HG03280 (cell line): ENCODE results near the gene TBC1D1.

ENCODE experiments used
- ATAC-seq: cut with Tn5 transposase; IDR thresholded peaks from one replicate; pipeline ENCODE4 v1.9.1; 2021; ENCODE audit warnings: mild to moderate bottlenecking, moderate library complexity; ENCODE audit not compliant: unreplicated experiment

The TBC1D1 gene, protein sequence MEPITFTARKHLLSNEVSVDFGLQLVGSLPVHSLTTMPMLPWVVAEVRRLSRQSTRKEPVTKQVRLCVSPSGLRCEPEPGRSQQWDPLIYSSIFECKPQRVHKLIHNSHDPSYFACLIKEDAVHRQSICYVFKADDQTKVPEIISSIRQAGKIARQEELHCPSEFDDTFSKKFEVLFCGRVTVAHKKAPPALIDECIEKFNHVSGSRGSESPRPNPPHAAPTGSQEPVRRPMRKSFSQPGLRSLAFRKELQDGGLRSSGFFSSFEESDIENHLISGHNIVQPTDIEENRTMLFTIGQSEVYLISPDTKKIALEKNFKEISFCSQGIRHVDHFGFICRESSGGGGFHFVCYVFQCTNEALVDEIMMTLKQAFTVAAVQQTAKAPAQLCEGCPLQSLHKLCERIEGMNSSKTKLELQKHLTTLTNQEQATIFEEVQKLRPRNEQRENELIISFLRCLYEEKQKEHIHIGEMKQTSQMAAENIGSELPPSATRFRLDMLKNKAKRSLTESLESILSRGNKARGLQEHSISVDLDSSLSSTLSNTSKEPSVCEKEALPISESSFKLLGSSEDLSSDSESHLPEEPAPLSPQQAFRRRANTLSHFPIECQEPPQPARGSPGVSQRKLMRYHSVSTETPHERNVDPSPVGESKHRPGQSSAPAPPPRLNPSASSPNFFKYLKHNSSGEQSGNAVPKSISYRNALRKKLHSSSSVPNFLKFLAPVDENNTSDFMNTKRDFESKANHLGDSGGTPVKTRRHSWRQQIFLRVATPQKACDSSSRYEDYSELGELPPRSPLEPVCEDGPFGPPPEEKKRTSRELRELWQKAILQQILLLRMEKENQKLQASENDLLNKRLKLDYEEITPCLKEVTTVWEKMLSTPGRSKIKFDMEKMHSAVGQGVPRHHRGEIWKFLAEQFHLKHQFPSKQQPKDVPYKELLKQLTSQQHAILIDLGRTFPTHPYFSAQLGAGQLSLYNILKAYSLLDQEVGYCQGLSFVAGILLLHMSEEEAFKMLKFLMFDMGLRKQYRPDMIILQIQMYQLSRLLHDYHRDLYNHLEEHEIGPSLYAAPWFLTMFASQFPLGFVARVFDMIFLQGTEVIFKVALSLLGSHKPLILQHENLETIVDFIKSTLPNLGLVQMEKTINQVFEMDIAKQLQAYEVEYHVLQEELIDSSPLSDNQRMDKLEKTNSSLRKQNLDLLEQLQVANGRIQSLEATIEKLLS (N-terminal part only)

DNA sequence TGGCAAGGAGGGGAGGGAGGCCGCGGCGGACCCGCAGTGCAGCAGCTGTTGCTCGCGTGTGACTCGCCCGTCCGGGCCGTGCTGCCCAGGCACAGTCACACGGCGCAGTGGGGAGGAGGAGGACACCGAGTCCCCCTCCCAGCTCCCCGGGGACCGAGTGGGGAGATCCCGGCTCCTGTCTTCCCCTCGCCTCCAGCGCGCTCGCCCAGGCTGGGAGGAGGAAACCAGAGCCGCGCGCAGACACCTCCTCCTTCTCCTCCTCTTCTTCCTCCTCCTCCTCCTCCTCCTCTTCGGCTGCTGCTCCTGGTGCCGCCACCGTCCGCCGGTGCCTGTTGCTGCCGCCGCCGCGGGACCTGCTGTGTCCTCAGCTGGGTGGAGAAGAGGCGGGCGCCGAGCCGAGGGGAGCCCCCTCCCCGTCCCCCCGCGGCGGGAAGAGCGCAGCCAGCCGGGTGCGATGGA lies at the start of gene TBC1D1:
Gene TBC1D1 (plus strand): TSS at position 284 of the 459 bp plus-strand sequence. CDS start 11,012 bp downstream, outside the sequence.
- peak; percentile 26 for ATAC-seq

DNA sequence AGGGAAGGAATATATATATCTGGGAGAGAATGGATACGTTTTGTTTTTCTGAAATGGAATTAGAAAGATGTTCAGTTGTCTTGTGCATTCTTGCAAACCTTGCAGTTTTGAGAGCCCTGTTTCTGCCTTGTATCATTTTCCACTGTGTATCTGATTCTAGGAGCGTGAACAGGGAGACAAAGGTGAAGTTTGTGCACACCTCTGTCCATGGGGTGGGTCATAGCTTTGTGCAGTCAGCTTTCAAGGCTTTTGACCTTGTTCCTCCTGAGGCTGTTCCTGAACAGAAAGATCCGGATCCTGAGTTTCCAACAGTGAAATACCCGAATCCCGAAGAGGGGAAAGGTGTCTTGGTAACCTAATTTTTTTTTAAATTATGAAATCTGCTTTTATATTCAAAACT lies 46.7 kb upstream of the TBC1D1 start:
- ATAC-seq = no peak

DNA sequence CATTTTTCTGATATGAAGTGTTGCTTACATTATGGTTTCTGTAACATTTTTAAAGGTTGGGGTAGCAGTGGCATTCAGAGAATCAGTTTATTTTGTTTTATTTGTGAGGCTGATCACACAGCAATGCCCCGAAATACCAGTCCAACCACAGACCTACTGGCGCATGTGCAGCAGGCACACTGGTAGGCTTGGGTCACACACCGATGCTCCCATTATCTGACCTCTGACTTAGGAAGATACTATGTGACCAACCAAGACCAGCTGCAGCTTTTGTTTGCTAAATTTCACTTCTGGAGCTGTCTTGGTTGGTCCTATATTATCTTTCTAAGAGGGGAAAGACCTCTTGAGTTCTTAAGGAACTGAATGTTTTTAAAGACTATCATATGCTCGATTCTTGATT lies 45.7 kb upstream of the TBC1D1 start:
- no peak for ATAC-seq

DNA sequence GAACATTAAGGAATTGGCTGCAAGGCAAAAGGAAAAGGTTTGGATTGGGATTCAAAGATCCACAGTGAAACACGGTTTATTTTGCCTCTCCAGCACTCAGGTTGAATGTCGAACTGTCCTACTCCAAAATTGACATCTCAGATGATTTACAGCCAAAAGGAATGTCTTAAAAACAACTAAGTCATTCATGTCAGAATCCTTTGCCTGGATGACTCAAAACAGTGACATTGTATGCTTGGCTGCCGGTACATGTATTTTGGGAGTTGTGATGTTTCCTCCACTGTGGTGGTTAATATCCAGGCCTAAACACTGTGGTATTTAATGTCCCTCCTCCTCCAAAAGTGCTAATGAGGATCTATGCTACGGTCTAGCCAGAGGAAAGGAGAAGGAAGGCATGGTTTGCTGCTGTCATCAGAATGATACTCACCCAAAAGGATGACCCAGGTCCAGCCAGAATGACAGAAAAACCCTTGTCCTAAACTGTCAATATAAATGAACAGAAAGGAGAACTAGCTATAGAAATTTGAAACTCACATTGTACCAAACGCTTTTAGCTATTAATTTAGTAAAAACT lies 43.5 kb upstream of the TBC1D1 start:
- ATAC-seq = no peak

DNA sequence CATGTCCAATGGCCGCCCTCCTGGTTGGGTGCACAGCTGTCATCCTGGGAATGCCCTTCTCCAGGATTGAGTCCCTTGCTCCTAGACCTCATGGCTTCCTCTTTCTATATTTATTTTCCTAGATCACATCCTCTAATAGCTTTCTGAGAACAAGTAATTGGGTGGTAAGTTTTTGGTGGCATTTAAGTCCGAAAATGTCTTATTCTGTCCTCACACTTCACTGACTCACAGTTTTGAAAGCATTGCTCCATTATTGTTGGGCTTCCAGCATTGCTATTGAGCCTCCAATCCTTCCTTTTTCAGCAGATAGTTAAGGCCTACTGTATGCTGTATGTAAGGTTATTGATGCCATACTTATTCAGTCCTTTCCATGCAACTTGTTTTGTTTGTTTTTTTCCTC lies 38.5 kb upstream of the TBC1D1 start:
- no peak for ATAC-seq

DNA sequence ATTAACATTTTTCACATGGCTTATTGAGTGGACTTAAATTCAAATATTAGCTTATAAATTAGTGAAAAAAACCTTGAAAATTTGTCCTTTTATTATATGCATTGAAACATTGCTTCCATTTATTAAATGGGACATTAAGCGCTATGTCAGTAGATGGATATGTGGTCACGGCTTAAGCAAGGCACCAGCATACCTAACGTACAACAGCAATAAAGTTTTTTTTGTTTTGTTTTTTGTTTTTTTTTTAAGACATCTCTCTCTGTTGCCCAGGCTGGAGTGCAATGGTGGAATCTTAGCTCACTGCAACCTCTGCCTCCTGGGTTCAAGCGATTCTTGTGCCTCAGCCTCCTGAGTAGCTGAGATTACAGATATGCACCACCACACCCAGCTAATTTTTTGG lies 32.8 kb upstream of the TBC1D1 start:
- no peak for ATAC-seq

DNA sequence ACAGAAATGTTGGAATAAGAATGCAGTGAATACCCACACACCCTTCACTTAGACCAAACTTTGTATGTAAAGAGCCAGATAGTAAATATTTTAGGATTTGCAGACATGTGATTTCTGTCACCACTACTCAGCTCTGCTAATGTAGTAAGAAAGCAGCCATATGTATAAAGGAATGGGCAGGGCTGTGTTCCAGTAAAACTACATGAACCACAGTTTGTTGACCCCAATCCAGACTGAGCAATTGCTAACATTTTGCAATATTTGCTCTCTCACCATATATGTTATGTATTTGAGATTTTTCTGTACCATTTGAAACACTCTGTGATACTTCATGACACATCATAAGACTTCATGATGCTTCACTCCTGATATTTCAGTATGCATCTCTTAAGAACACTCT lies 32.0 kb upstream of the TBC1D1 start:
- no peak for ATAC-seq

DNA sequence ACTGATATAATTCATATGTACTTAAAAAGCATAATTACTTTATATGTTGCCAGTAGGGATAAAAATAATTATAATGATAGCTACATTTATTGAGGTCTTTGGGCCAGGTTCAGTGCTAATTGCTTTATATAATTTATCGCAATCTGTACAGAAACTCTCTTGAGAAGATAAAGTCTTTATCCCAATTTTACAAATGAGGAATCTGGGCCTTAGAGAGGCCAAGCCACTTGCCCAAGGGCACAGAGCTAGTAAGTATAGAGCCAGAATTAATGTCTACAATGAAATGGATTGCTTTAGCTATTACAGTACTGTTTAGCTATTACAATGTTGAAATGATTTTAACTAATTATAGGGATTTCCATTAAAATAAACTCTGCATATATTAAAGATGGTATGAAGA lies 30.6 kb upstream of the TBC1D1 start:
- no peak for ATAC-seq

DNA sequence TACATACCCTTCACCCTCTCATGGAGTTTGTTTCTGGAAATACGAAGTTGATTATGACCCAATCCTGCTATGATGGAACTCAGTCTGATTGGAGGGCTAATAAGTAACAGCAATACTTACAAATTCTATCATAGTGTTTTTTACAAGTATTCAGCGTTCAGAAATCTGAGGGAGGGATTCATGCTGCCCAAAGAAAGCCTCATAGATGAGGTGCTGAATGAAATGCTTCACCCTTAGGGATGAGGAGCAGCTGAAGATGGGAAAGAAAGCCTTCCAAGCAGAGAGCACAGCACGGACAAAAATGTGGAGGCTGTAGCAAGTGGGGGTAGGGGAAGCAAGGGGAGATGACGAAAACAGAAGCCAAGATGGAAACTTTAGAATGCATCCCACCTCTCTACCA lies 27.9 kb upstream of the TBC1D1 start:
- no peak for ATAC-seq

DNA sequence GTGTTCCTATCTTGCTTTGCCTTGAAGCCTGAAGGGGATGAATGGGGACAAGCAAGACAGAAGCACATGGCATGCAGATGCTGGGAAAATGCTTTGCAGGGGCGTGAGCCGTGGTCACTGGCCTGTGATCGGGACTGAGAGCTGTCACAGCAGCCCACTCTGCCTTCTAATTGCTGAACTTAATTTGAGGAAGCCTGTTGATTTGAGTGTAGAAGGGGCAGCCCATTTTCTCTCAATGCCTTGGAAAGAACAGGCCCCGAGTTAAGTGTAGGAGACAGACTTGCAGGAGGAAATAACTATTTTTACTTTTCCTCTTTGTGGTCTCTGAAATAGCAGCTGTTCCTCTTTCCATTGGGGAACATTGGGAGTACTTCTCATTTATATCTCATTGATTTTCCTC lies 26.1 kb upstream of the TBC1D1 start:
- ATAC-seq = no peak

DNA sequence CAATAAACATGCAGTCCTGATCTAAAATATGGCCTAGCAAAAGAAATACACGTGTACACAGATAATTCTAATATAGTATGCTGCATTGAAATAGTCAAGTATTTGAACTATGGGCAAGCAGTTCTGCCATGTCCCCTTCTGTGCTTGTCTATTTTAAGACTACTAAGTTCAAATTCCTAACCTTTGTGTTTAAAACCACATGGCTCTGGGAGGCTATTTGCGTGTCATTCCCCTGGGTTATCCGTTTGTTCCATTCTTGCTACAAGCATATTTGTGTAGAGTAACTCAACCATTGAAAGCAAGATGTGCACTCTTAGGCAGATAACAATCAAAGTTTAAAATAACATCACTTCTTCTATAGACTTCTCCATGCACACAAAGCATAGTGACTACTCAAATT lies 25.4 kb upstream of the TBC1D1 start:
- ATAC-seq = no peak

DNA sequence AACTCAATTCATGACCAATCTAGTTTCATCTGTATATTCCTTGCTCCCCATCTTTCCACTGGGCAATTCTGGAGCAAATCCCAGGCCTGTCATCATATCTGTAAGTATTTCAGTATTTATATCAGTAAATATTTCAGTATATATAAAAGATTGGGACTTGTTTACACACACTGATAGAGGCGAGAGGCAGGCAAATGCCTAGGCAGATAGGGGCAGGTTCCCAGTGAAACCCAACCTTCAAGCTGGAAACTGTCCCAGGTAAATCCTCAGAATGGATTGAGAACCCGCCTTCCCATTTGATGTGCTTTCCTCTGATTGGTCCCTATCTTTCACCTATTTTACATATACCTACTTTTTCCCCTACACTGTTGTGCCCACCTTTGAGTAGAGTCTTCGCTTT lies 23.8 kb upstream of the TBC1D1 start:
- ATAC-seq = no peak

DNA sequence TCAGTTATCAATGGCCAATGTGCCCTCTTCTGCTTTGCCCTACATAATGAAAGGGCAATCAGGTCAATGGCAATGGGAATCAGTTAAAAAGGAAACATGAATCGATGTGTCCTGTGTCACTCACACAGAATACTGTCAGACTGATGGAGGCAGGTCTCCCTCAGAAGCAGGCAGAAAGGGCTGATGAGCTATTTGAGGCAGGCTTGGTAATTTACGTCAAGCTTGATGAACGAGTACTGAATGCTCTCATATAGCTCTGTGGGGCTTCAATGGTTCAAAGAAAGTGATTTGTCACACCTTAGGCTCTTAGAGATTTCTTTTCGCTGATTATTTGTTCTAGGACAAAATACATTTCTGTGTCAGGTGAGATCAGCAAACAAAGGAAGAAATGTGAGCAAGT lies 22.6 kb upstream of the TBC1D1 start:
- ATAC-seq = no peak

DNA sequence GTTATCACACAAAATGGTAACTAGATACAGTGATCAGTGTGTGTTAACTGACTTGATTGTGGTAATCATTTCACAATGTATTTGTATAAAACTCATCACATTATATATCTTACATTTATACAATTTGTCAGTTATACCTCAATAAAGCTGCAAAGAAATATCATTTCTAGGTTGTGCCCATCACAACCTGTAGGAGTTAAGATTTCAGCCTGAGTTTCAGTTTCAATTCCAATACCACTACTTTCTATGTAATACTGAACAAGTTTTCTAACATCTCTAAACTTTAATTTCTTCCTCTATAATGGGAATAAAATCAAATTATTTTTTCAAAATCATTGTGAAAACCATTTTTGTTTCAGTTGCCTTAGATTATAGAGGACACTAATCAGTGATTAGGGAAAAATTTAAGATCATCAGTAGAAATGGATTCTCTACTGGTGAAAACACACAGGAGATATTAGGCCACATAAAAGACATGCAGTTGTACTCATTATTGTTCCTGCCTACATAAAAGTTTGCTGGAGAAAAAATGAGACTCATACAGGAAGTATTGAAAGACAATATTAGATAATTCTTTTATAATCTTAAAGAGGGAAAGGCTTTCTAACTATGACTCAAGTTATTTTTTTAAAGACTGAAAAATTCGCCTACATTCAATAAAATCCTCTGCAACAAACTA lies 18.4 kb upstream of the TBC1D1 start:
- no peak for ATAC-seq

DNA sequence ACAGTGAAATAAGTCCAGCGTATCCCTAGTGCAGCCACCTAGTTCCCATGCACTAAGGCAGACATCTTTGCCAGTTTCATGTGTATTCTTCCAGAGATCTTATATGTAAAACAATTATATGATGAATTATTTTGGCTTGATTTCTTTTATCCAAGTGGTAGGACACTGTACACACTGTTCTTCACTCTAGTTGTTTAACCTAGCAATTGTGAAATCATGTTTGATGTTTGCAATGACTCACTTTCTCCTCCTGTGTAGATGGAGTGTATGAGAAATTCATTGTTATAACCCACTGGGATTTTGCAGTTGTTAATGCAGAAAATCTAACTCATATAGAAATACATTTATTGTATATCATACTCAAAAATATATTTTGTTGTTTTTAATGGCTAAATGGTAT lies 17.5 kb upstream of the TBC1D1 start:
- no peak for ATAC-seq

DNA sequence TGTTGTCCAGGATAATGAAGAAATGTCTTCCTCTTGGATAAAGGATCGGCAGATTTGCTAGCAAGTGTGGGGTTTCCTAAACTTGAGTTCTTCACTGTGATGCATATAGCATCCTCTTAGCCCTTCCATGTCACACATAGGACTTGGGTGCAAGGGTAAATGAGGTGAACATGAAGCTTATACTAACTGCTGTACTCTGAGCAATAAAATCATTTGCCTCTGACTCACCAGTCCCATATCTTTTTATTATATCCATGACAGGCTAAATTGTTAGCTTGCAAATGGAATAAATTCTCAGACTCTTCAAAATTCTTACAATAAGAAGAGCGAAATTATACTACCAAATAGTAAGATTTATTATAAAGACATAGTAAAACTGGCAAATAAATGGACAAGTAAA lies 14.7 kb upstream of the TBC1D1 start:
- no peak for ATAC-seq

DNA sequence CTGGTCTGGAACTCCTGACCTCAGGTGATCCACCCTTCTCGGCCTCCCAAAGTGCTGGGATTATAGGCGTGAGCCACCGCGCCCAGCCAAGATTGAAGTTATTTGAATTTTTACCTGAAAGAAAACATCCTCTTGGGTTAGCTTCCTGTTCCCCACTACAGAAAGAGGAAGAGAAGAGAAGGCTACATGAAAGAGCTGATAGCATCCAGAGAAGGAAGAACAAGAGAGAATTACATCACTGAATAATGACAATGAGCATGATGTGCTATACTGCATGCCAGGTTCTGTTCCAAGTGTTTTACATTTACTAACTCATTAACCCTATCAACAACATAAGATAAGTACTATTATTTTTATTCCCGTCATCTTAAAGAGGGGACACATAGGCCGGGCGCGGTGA lies 11.5 kb upstream of the TBC1D1 start:
- ATAC-seq = no peak

DNA sequence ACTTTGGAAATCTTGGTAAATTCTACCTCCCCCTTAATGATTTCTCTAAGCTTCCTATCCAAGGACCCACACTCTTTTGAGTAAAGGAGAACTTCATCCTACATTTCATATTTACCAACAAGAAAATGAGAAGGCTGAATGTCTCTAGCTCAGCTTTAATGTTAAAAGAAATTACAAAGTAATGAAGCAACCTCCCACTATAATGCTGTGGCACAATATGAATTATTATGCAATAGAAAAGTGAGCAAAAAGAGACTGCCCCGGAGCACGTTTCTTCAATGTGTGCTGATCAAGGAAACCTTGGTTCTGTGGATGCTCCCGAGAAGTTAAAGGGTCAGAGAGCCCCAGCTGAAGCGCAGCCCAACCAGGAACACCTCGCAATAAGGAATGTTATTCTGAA lies 9.1 kb upstream of the TBC1D1 start:
- no peak for ATAC-seq

DNA sequence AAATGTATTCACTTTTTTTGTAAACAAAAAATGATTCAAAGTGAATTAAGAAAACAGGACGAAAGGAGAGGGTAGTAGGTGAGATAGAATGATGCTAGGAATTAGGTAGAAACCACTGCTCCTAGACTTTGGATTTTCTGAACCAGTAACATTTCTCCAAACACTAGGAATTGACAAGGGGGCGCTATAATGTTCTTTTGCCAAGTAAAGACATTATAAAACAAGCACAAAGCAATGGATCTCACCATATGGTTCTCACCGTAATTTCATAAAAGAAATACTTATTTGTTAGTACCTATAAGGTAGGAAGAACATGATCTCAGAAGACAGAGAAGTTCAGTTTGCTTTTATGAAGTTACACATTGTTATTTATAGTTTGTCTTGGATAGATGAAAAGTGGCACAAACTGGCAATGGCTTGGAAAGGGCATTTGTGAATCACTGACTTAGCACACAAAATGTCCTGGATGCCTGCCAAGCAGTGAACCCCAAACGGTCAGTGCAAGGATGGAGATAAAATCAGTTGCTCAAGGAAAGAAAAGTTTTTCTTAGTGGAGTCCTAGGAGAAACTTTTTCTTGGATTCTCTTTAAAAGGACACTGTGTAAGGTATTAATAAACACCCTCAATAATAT lies 8.1 kb upstream of the TBC1D1 start:
- ATAC-seq = no peak
